GM21723 (cell line): ENCODE data around the gene SRP68.
"Not testable (repeated sequence)": the region's sequence is repeated elsewhere in the genome, so short reads cannot be mapped to it uniquely, and the experiment has no call there.

Experiments used
- ATAC-seq: cut with Tn5 transposase; IDR thresholded peaks from one replicate; pipeline ENCODE4 v1.9.1; 2021; ENCODE audit warnings: mild to moderate bottlenecking, moderate library complexity; ENCODE audit not compliant: unreplicated experiment

The SRP68 gene

GRCh38 chr17:76048025-76048605, 24.2 kb downstream of the SRP68 start:
- ATAC-seq: no peak

- ATAC-seq: no peak
These were observed 26.3 kb downstream of the SRP68 start for GRCh38 chr17:76046064-76046463.

GRCh38 chr17:76044475-76045007, 27.8 kb downstream of the SRP68 start:
- not testable (repeated sequence) for ATAC-seq

GRCh38 chr17:76042868-76043267, 29.4 kb downstream of the SRP68 start:
- not testable (repeated sequence) for ATAC-seq

- no peak for ATAC-seq
These were observed 31.9 kb downstream of the SRP68 start for GRCh38 chr17:76040376-76040775.

GRCh38 chr17:76039121-76039520, 33.2 kb downstream of the SRP68 start:
- ATAC-seq: no peak

GRCh38 chr17:76038050-76038449, 34.3 kb downstream of the SRP68 start:
- ATAC-seq: no peak

- no peak for ATAC-seq
These were observed 35.6 kb downstream of the SRP68 start for GRCh38 chr17:76036497-76037261.

GRCh38 chr17:76034428-76035350, 37.6 kb downstream of the SRP68 start:
- ATAC-seq: no peak

- no peak for ATAC-seq
These were observed 39.2 kb downstream of the SRP68 start for GRCh38 chr17:76033139-76033538.

- no peak for ATAC-seq
These were observed 39.6 kb downstream of the SRP68 start for GRCh38 chr17:76032780-76033108.

GRCh38 chr17:76032073-76032779, 40.1 kb downstream of the SRP68 start:
- no peak for ATAC-seq

- ATAC-seq: no peak
These were observed 45.0 kb downstream of the SRP68 start, which contains the start of gene EVPL for GRCh38 chr17:76027159-76027839. EVPL (minus strand) TSS chr17:76027306; CDS start chr17:76027198, 108 bp downstream.

GRCh38 chr17:76026714-76027158, 45.6 kb downstream of the SRP68 start:
- no peak for ATAC-seq

- ATAC-seq: no peak
These were observed 47.0 kb downstream of the SRP68 start for GRCh38 chr17:76025294-76025693.

GRCh38 chr17:76024353-76024752, 48.0 kb downstream of the SRP68 start:
- no peak for ATAC-seq

GRCh38 chr17:76023900-76024237, 48.4 kb downstream of the SRP68 start:
- ATAC-seq: no peak

GRCh38 chr17:76022973-76023899, 49.1 kb downstream of the SRP68 start:
- no peak for ATAC-seq

- no peak for ATAC-seq
These were observed 50.0 kb downstream of the SRP68 start for GRCh38 chr17:76022285-76022684.
